Gastroesophageal sphincter (tissue), 4 donors: ENCODE data around the gene SLC2A4. TPM values are rescaled to one million over a fixed set of nuclear protein-coding genes. Genes with fewer than 3 reads are reported as not detected.

Experiments
- ATAC-seq: fragments of 150-250 bp; one replicate; pipeline ENCODE4 v1.9.1; 2016; ENCODE audit warnings: mild to moderate bottlenecking, moderate library complexity
- H3K27ac ChIP-seq, 4 donors: fragments of 200-600 bp; sonication (generic) in 3 of 4; 1 replicate in 3 of 4; 2 replicates in 1 of 4; pipeline ENCODE4 v1.5.1; 2016 to 2019
- H3K27me3 ChIP-seq: fragments of 200-600 bp; sonication (generic); one replicate; pipeline ENCODE4 v1.5.1; 2019
- H3K36me3 ChIP-seq, 2 donors: fragments of 200-600 bp; sonication (generic); one replicate each; pipeline ENCODE4 v1.5.1; 2019; ENCODE audit warnings: control low read depth in 1 of 2
- H3K4me1 ChIP-seq, 3 donors: fragments of 200-600 bp; sonication (generic); 1 replicate in 2 of 3; 2 replicates in 1 of 3; pipeline ENCODE4 v1.5.1; 2016 to 2019; ENCODE audit warnings: control low read depth in 2 of 3
- H3K4me3 ChIP-seq, 2 donors: fragments of 200-600 bp; sonication (generic); one replicate each; pipeline ENCODE4 v1.5.1; 2019; ENCODE audit warnings: mild to moderate bottlenecking in 1 of 2, moderate library complexity in 1 of 2
- H3K9me3 ChIP-seq, 3 donors: fragments of 200-600 bp; sonication (generic); one replicate each; pipeline ENCODE4 v1.5.1; 2017 to 2019; ENCODE audit warnings: control low read depth in 2 of 3
- CTCF ChIP-seq, 4 experiments: fragments of 200-600 bp in 2 of 4; fragments of 450-650 bp in 2 of 4; sonication (generic) in 1 of 4; IDR thresholded peaks; one replicate each; pipeline ENCODE4 v1.5.1; 2017 to 2019; ENCODE audit warnings: antibody characterized with exemption in 4 of 4, mild to moderate bottlenecking in 2 of 4, moderate library complexity in 2 of 4
- EP300 ChIP-seq: sonication (generic); formaldehyde crosslinking; IDR thresholded peaks from one replicate; pipeline ENCODE4 v1.6.1; 2017; ENCODE audit warnings: antibody characterized with exemption, mild to moderate bottlenecking
- POLR2A ChIP-seq, 2 donors: fragments of 450-650 bp; IDR thresholded peaks; one replicate each; pipeline ENCODE4 v1.6.1; 2017; ENCODE audit warnings: antibody characterized with exemption in 2 of 2, mild to moderate bottlenecking in 2 of 2, moderate library complexity in 1 of 2
- POLR2AphosphoS5 ChIP-seq: sonication (generic); formaldehyde crosslinking; IDR thresholded peaks from one replicate; pipeline ENCODE4 v1.6.1; 2017; ENCODE audit warnings: antibody characterized with exemption
- WGBS, 2 donors: methylation state at CpG; one replicate each; pipeline ENCODE4 v1.1.5; 2018; ENCODE audit warnings: low coverage in 1 of 2; 5-methylcytosine and 5-hydroxymethylcytosine counted together
- total RNA-seq, 4 donors: library from RNA; depleted of rRNA; stranded (reverse); fragments of >200 nt; gene quantifications; one replicate each; pipeline ENCODE4 v1.1.0, GENCODE V29; 2016

Gene SLC2A4
- total RNA-seq, 4 donors from 2014 or later = 71.8 to 200 (median 149) TPM

GRCh38 chr17:7258731-7259554 lies 22.6 kb upstream of the SLC2A4 start:
- H3K4me1 ChIP-seq = peaks cover 0 to 34% (median 22%) of the 10 kb centered on the region in 3 donors
- H3K36me3 ChIP-seq = peaks cover 0 to 56% of the 10 kb centered on the region in 2 donors
- no peak for TF ChIP-seq POLR2A (IDR thresholded peaks at IDR 0.05)
- TF ChIP-seq CTCF (IDR thresholded peaks at IDR 0.05) = no peak
- no peak for TF ChIP-seq EP300
- TF ChIP-seq POLR2AphosphoS5 = no peak
- no peaks in the 10 kb centered on the region for H3K9me3 ChIP-seq
- H3K27me3 ChIP-seq = peaks cover 39% of the 10 kb centered on the region
- no peak overlapping the region for H3K4me3 ChIP-seq
- no peak for ATAC-seq
- no peak overlapping the region for H3K27ac ChIP-seq
- WGBS, 2 donors = 71 to 80% methylated on average over 1 of the region's 7 CpGs

- Histone ChIP-seq H3K4me1 (peaks cover 0 to 34% (median 22%) of the 10 kb centered on the region in 3 donors), H3K9me3 (no peaks in the 10 kb centered on the region), H3K27ac (no peak overlapping the region), H3K4me3 (no peak overlapping the region), H3K27me3 (peaks cover 45% of the 10 kb centered on the region), H3K36me3 (peaks cover 0 to 51% of the 10 kb centered on the region in 2 donors)
- 94 to 96% methylated on average over 3 of the region's 6 CpGs for WGBS, 2 donors
- ATAC-seq = no peak
- TF ChIP-seq EP300 (no peak), POLR2AphosphoS5 (no peak), CTCF (IDR thresholded peaks at IDR 0.05) (no peak), POLR2A (IDR thresholded peaks at IDR 0.05) (no peak)
These were observed 22.0 kb upstream of the SLC2A4 start for GRCh38 chr17:7259555-7259889.

GRCh38 chr17:7260151-7260550 lies 21.4 kb upstream of the SLC2A4 start:
- TF ChIP-seq EP300 (no peak), POLR2AphosphoS5 (no peak), CTCF (IDR thresholded peaks at IDR 0.05) (no peak), POLR2A (IDR thresholded peaks at IDR 0.05) (no peak)
- 60 to 75% methylated on average over 1 to 2 of the region's 4 CpGs for WGBS, 2 donors
- Histone ChIP-seq H3K4me3 (no peak overlapping the region), H3K27me3 (peaks cover 51% of the 10 kb centered on the region), H3K27ac (no peak overlapping the region), H3K4me1 (peaks cover 0 to 34% (median 22%) of the 10 kb centered on the region in 3 donors), H3K36me3 (peaks cover 0 to 45% of the 10 kb centered on the region in 2 donors), H3K9me3 (no peaks in the 10 kb centered on the region)
- ATAC-seq = no peak

- peaks cover 57% of the 10 kb centered on the region for H3K27me3 ChIP-seq
- WGBS, 2 donors = no CpG with 5 or more reads among the region's 54 CpGs
- peak; percentile 56 for ATAC-seq
These were observed 20.7 kb upstream of the SLC2A4 start for GRCh38 chr17:7260651-7261378.

More at GRCh38 chr17:7260651-7261378, 20.7 kb upstream of the SLC2A4 start:
- H3K4me3 ChIP-seq = peak overlapping the region; percentile 2 to 52
- H3K27ac ChIP-seq = peak overlapping the region in 1 of 4 donors; percentile 53
- TF ChIP-seq POLR2A (IDR thresholded peaks at IDR 0.05) (no peak), EP300 (no peak), CTCF (IDR thresholded peaks at IDR 0.05) (no peak), POLR2AphosphoS5 (no peak)
- no peaks in the 10 kb centered on the region for H3K9me3 ChIP-seq
- peaks cover 0 to 38% of the 10 kb centered on the region in 2 donors for H3K36me3 ChIP-seq
- H3K4me1 ChIP-seq = peaks cover 0 to 34% (median 22%) of the 10 kb centered on the region in 3 donors
